ENCODE results near the gene GLT1D1.

GLT1D1 gene

GRCh38 chr12:128816643-128816920, 36.7 kb upstream of the GLT1D1 start:
- no peak for DNase-seq (ENCODE audit: low read depth)
- no peak for TF ChIP-seq CTCF (IDR thresholded peaks at IDR 0.05; ENCODE audit: insufficient read depth, low read depth, low read length, missing control alignments)
- no peak overlapping the region for H3K4me3 ChIP-seq (ENCODE audit: low read length)

DNA sequence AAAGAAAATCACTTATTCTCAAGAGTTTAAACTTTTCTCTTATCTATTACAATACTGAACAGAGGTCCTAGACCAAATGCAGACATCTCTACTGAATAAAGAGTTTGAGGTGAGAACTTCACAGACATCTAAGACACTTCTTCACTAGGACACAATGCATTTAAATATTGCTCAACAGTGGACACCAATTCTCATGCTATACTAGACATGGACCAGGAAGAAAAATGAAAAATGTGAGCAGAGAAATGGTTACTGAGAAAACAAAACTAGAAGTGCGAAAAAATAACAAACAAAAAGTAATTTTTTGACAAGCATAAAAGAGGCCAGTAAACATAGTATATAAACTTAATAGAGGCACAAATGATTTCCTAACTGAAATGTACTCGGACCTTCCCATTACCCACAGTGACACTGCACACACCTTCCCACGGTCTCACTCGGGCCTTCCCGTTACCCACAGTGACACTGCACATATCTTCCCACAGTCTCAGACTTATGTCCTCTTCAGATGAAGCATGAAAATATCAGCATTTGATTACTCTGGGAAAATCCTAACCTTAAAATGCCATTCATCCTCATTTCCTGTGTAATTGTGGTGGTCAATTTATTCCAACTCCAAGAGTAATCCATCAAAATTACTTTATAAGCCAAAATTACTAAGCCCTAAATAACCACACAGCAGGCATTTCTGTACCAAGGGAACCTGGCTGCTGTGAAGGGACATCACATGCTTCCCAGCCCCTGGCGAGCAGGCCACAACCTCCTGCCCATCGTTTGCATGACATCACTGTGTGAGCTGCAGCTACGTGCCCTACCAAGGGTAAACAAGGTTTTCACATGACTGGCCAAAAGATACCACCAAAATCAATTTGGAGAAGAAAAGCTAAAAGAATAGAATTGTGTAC, 35.9 kb upstream of the GLT1D1 start:
- H3K4me3 ChIP-seq (ENCODE audit: low read length) = no peak overlapping the region
- peak; percentile 43 for DNase-seq (ENCODE audit: low read depth)
- no peak for TF ChIP-seq CTCF (IDR thresholded peaks at IDR 0.05; ENCODE audit: insufficient read depth, low read depth, low read length, missing control alignments)

GRCh38 chr12:128818065-128819022, 34.9 kb upstream of the GLT1D1 start:
- H3K4me3 ChIP-seq (ENCODE audit: low read length) = no peak overlapping the region
- peak; percentile 58 for DNase-seq (ENCODE audit: low read depth)
- TF ChIP-seq CTCF (IDR thresholded peaks at IDR 0.05; ENCODE audit: insufficient read depth, low read depth, low read length, missing control alignments) = no peak

DNA sequence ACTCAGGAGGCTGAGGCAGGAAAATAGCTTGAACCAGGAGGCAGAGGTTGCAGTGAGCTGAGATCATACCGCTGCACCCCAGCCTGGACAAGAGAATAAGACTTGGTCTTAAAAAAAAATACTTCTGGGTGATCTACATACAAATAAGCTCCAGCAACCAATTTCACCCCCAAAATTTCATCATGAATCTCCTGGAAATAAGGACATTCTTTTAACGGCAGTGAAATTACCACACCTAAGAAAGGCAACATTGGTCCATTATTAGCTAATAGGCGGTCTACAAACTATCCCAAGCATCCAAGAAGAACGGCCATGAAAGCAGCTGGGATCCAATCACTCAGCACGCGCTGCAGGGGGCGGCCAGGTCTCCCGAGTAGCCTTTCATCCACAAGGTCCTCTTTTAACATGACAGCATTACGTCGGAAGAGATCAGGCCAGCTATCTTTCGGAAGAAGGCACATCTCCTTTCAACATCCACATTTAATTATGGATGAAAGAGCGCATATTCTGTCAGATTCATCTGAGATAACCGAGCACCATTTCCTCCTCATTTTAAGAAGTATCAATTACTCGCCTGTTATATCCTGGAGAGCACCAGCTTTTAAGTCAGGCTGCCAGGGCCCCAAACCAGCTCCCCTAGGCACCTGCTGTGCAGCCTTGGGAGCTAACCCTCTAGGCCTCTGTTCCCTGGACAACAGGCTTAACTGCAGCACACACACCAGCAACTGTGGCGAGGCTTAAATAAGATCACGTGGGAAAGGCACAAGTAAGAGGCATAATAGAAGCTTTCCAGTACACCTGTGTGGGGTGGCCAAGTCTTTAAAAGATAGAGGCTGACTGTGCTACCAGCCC, 33.8 kb upstream of the GLT1D1 start:
- H3K4me3 ChIP-seq (ENCODE audit: low read length) = no peak overlapping the region
- no peak for TF ChIP-seq CTCF (IDR thresholded peaks at IDR 0.05; ENCODE audit: insufficient read depth, low read depth, low read length, missing control alignments)
- no peak for DNase-seq (ENCODE audit: low read depth)

DNA sequence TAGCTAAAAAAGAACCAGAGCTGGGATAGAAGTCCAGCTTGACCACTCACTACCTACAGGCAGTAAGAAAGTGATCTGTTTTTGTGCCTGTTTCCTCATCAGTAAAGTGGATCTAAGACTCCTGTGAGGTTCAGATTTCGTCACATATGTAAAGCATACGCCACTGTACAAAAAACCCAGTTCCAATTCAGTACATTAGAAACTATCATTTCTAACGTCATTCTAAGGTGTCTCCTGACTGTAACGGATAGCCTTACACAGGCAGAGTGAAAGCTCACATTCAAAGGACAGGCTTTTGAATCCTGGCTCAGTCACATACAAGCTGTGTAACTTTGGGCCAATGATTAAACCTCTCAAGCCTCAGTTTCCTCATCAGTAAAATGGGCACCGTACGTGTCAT, 33.0 kb upstream of the GLT1D1 start:
- no peak for DNase-seq (ENCODE audit: low read depth)
- TF ChIP-seq CTCF (IDR thresholded peaks at IDR 0.05; ENCODE audit: insufficient read depth, low read depth, low read length, missing control alignments) = no peak
- H3K4me3 ChIP-seq (ENCODE audit: low read length) = no peak overlapping the region

DNA sequence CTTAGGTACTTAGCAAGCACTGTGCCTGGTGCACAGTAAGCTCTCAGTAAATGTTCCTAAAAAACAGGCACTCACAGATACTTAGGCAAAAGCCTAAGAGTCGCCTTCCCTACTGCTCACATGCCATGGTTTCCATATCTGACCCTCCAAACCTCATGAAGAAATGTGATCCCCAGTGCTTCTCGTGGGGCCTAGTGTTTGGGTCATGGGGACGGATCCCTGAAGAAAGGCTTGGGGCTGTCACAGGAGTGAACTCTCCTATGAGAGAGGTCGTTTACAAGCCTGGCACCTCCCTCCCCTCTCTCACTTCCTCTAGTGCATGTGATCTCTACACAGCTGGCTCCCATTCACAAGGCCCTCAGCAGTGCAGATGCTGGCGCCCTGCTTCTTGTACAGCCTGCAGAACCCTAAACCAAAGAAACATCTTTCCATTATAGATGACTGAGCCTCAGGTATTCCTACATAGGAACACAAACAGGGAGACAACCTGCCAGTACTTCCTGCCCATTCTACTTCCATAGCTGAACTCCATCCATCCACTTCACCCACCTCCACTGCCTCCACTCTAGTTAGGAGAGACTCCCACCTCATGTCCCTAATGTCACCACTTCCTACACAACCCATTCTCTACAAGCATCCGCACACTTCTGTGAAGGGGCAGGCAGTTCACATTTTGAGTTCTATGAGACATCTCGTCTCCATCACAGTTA, 32.4 kb upstream of the GLT1D1 start:
- no peak for TF ChIP-seq CTCF (IDR thresholded peaks at IDR 0.05; ENCODE audit: insufficient read depth, low read depth, low read length, missing control alignments)
- no peak overlapping the region for H3K4me3 ChIP-seq (ENCODE audit: low read length)
- DNase-seq (ENCODE audit: low read depth) = no peak
